Middle frontal gyrus (tissue), 1 donor: ENCODE measurements around the gene DHTKD1.
"Not testable (repeated sequence)": the region's sequence is repeated elsewhere in the genome, so short reads cannot be mapped to it uniquely, and the experiment has no call there.

Experiments used
- DNase-seq: peaks from one replicate; pipeline ENCODE4 v3.0.0-alpha.2; 2015; ENCODE audit warnings: low spot score; ENCODE audit errors: extremely low spot score

The DHTKD1 gene

GRCh38 chr10:12062754-12063482, 5.8 kb upstream of the DHTKD1 start:
- no peak for DNase-seq

- no peak for DNase-seq
Measured at GRCh38 chr10:12063483-12063818, 5.3 kb upstream of the DHTKD1 start.

GRCh38 chr10:12067336-12067735, 1.4 kb upstream of the DHTKD1 start:
- DNase-seq = no peak

- not testable (repeated sequence) for DNase-seq
Measured at GRCh38 chr10:12071441-12071840, 2.7 kb downstream of the DHTKD1 start.

GRCh38 chr10:12073526-12073925, 4.8 kb downstream of the DHTKD1 start:
- DNase-seq = no peak

GRCh38 chr10:12077580-12078180, 8.9 kb downstream of the DHTKD1 start:
- DNase-seq = no peak

- DNase-seq = no peak
Measured at GRCh38 chr10:12081470-12081869, 12.7 kb downstream of the DHTKD1 start.

- no peak for DNase-seq
Measured at GRCh38 chr10:12081879-12082557, 13.3 kb downstream of the DHTKD1 start.

GRCh38 chr10:12088919-12089318, 20.2 kb downstream of the DHTKD1 start:
- DNase-seq = no peak

- DNase-seq = no peak
Measured at GRCh38 chr10:12091421-12091820, 22.7 kb downstream of the DHTKD1 start.

- DNase-seq = not testable (repeated sequence)
Measured at GRCh38 chr10:12097361-12097760, 28.6 kb downstream of the DHTKD1 start.

- DNase-seq = no peak
Measured at GRCh38 chr10:12097791-12098190, 29.0 kb downstream of the DHTKD1 start.

- no peak for DNase-seq
Measured at GRCh38 chr10:12098966-12099365, 30.2 kb downstream of the DHTKD1 start.

GRCh38 chr10:12103802-12104201, 35.0 kb downstream of the DHTKD1 start:
- DNase-seq = no peak

- no peak for DNase-seq
Measured at GRCh38 chr10:12107781-12108180, 39.0 kb downstream of the DHTKD1 start.

- no peak for DNase-seq
Measured at GRCh38 chr10:12109286-12109685, 40.5 kb downstream of the DHTKD1 start.

GRCh38 chr10:12111528-12111927, 42.8 kb downstream of the DHTKD1 start:
- no peak for DNase-seq

- no peak for DNase-seq
Measured at GRCh38 chr10:12113627-12114026, 44.9 kb downstream of the DHTKD1 start.

GRCh38 chr10:12121673-12122072, 52.9 kb downstream of the DHTKD1 start:
- DNase-seq = no peak

GRCh38 chr10:12129222-12130111, 60.7 kb downstream of the DHTKD1 start, which contains the start of gene SEC61A2:
TSS of gene SEC61A2 (plus strand) at chr10:12129677. CDS start at chr10:12129788, 111 bp downstream.
- DNase-seq = peak; percentile 91

- DNase-seq = peak; percentile 15
Measured at GRCh38 chr10:12130237-12130872, 61.6 kb downstream of the DHTKD1 start.
